CD14-positive monocyte (primary cell): Measurements from ENCODE around the gene ARL14EP. TPM values are rescaled to one million over a fixed set of nuclear protein-coding genes. Genes with fewer than 3 reads are reported as not detected.

Experiments
- DNase-seq, 3 donors: peaks; one replicate each; pipeline ENCODE4 v3.0.0-alpha.2; 2011 to 2022
- H2AFZ ChIP-seq: 2 replicates; pipeline ENCODE4 v1.6.0; 2012; ENCODE audit warnings: mild to moderate bottlenecking, low read depth, low read length, inconsistent platforms; ENCODE audit not compliant: insufficient read depth, poor library complexity, severe bottlenecking
- H3K27ac ChIP-seq, 2 donors: 1 replicate in 1 of 2; 2 replicates in 1 of 2; pipeline ENCODE4 v1.5.1; 2012 to 2013; ENCODE audit warnings: low read length in 2 of 2, control low read depth in 1 of 2, inconsistent platforms in 1 of 2, low read depth in 1 of 2, mild to moderate bottlenecking in 1 of 2
- H3K27me3 ChIP-seq, 2 donors: one replicate each; pipeline versions ENCODE4 v1.6.0 to v1.6.1; 2011 to 2013; ENCODE audit warnings: low read length in 2 of 2; ENCODE audit not compliant: control insufficient read depth in 2 of 2, insufficient read depth in 2 of 2
- H3K36me3 ChIP-seq, 2 donors: replicated peaks in 1 of 2; 1 replicate in 1 of 2; 2 replicates in 1 of 2; pipeline versions ENCODE4 v1.5.1 to v1.6.1; 2012 to 2013; ENCODE audit warnings: low read length in 2 of 2, control low read depth in 1 of 2, inconsistent platforms in 1 of 2, mild to moderate bottlenecking in 1 of 2; ENCODE audit not compliant: insufficient read depth in 2 of 2, control insufficient read depth in 1 of 2
- H3K4me1 ChIP-seq, 2 donors: 1 replicate in 1 of 2; 2 replicates in 1 of 2; pipeline versions ENCODE4 v1.5.1 to v1.6.1; 2012 to 2013; ENCODE audit warnings: low read length in 2 of 2, control low read depth in 1 of 2, inconsistent platforms in 1 of 2, mild to moderate bottlenecking in 1 of 2, moderate library complexity in 1 of 2; ENCODE audit not compliant: insufficient read depth in 2 of 2, control insufficient read depth in 1 of 2
- H3K4me2 ChIP-seq: replicated peaks from 2 replicates; pipeline ENCODE3; 2012; ENCODE audit warnings: low read length, moderate library complexity, mild to moderate bottlenecking; ENCODE audit not compliant: poor library complexity, severe bottlenecking; ENCODE audit errors: extremely low read depth
- H3K4me3 ChIP-seq, 3 experiments: fragments of 200-600 bp in 1 of 3; sonication (generic) in 1 of 3; replicated peaks in 1 of 3; 1 replicate in 2 of 3; 2 replicates in 1 of 3; pipeline ENCODE4 v1.5.1; 2011 to 2013; ENCODE audit warnings: low read length in 3 of 3, mild to moderate bottlenecking in 3 of 3, control low read depth in 2 of 3, low read depth in 2 of 3, inconsistent platforms in 1 of 3, moderate library complexity in 1 of 3
- H3K79me2 ChIP-seq: 2 replicates; pipeline ENCODE4 v1.6.0; 2012; ENCODE audit warnings: mild to moderate bottlenecking, control low read depth, inconsistent platforms, low read length, moderate library complexity; ENCODE audit not compliant: insufficient read depth
- H3K9ac ChIP-seq: 2 replicates; pipeline ENCODE4 v1.6.0; 2017; ENCODE audit warnings: low read length, mild to moderate bottlenecking; ENCODE audit not compliant: insufficient read depth, poor library complexity, severe bottlenecking
- H3K9me3 ChIP-seq, 2 donors: replicated peaks in 1 of 2; 1 replicate in 1 of 2; 2 replicates in 1 of 2; pipeline versions ENCODE4 v1.5.1 to v1.6.1; 2012 to 2013; ENCODE audit warnings: low read length in 2 of 2, control low read depth in 1 of 2; ENCODE audit not compliant: control insufficient read depth in 1 of 2, insufficient read depth in 1 of 2
- H4K20me1 ChIP-seq: 2 replicates; pipeline ENCODE4 v1.6.0; 2012; ENCODE audit warnings: mild to moderate bottlenecking, low read length, control low read depth, moderate library complexity; ENCODE audit not compliant: insufficient read depth
- H3K27ac Mint-ChIP-seq, 7 donors: one replicate each; pipeline ENCODE4 v1.8.0; 2020; ENCODE audit warnings: mild to moderate bottlenecking in 7 of 7, mixed read lengths in 7 of 7, moderate library complexity in 6 of 7, inconsistent platforms in 2 of 7
- H3K27me3 Mint-ChIP-seq, 3 donors: one replicate each; pipeline ENCODE4 v1.8.0; 2021 to 2022; ENCODE audit warnings: low read depth in 3 of 3, mild to moderate bottlenecking in 3 of 3, mixed read lengths in 3 of 3, moderate library complexity in 3 of 3, inconsistent platforms in 1 of 3
- H3K36me3 Mint-ChIP-seq, 2 donors: one replicate each; pipeline ENCODE4 v1.8.0; 2020; ENCODE audit warnings: mixed read lengths in 2 of 2, inconsistent platforms in 1 of 2, mild to moderate bottlenecking in 1 of 2
- H3K4me1 Mint-ChIP-seq: one replicate; pipeline ENCODE4 v1.8.0; 2020; ENCODE audit warnings: mild to moderate bottlenecking, mixed read lengths
- H3K4me3 Mint-ChIP-seq, 2 donors: one replicate each; pipeline ENCODE4 v1.8.0; 2020; ENCODE audit warnings: mild to moderate bottlenecking in 2 of 2, mixed read lengths in 2 of 2, moderate library complexity in 1 of 2
- H3K9me3 Mint-ChIP-seq, 7 donors: one replicate each; pipeline ENCODE4 v1.8.0; 2020 to 2022; ENCODE audit warnings: mixed read lengths in 7 of 7, mild to moderate bottlenecking in 6 of 7, moderate library complexity in 6 of 7, inconsistent platforms in 2 of 7
- CTCF ChIP-seq: fragments of 200-600 bp; IDR thresholded peaks from one replicate; pipeline ENCODE4 v1.8.0; 2022; ENCODE audit warnings: antibody characterized with exemption, mild to moderate bottlenecking
- WGBS: methylation state at CpG from one replicate; pipeline ENCODE4 v1.1.5; 2013; ENCODE audit warnings: missing lambda C conversion rate; ENCODE audit not compliant: insufficient coverage; 5-methylcytosine and 5-hydroxymethylcytosine counted together
- intact Hi-C, 2 donors: fragments of 100-400 bp; cut with micrococcal nuclease; formaldehyde crosslinking; loops; one replicate each; pipeline versions ENCODE4 v1.15.0 to v1.15.1; 2023
- polyA plus RNA-seq, 3 donors: library from polyadenylated mRNA; depleted of rRNA in 1 of 3; unstranded in 2 of 3; stranded (reverse) in 1 of 3; fragments of 300-500 nt in 2 of 3; fragments of >200 nt in 1 of 3; fragmentation: Illumina TruSeq in 2 of 3; gene quantifications; 1 replicate in 2 of 3; 2 replicates in 1 of 3; pipeline ENCODE4 v1.2.3, GENCODE V29; 2012 to 2021

The ARL14EP gene
- polyA plus RNA-seq, 3 donors = 9.9 to 32.2 (median 21.2) TPM

GRCh38 chr11:30364837-30365482 lies 42.1 kb downstream of the ARL14EP start:
- Histone ChIP-seq H2AFZ (no peak overlapping the region), H3K27me3 (no peaks in the 10 kb centered on the region), H3K4me2 (no peak overlapping the region), H3K4me3 (no peak overlapping the region), H3K79me2 (no peaks in the 10 kb centered on the region), H4K20me1 (no peaks in the 10 kb centered on the region), H3K27ac (no peak overlapping the region), H3K9me3 (peaks cover 0 to 4% of the 10 kb centered on the region in 2 donors), H3K36me3 (no peaks in the 10 kb centered on the region), H3K4me1 (no peaks in the 10 kb centered on the region), H3K9ac (no peak overlapping the region)
- Mint-ChIP-seq H3K4me1 (no peaks in the 10 kb centered on the region), H3K27me3 (no peaks in the 10 kb centered on the region), H3K4me3 (no peak overlapping the region), H3K27ac (no peak overlapping the region), H3K9me3 (peaks cover 0 to 7% (median 4%) of the 10 kb centered on the region in 7 donors), H3K36me3 (no peaks in the 10 kb centered on the region)
- intact Hi-C loops = no loop called here
- no CpG with 5 or more reads among the region's 9 CpGs for WGBS
- TF ChIP-seq CTCF = no peak
- DNase-seq = no peak

GRCh38 chr11:30365793-30366517 lies 43.1 kb downstream of the ARL14EP start:
- H3K27ac Mint-ChIP-seq = no peak overlapping the region
- H3K4me1 Mint-ChIP-seq = no peaks in the 10 kb centered on the region
- Histone ChIP-seq H3K27ac (no peak overlapping the region), H3K79me2 (no peaks in the 10 kb centered on the region), H3K9ac (no peak overlapping the region), H3K4me1 (no peaks in the 10 kb centered on the region), H3K9me3 (peaks cover 0 to 4% of the 10 kb centered on the region in 2 donors), H3K4me2 (no peak overlapping the region), H4K20me1 (no peaks in the 10 kb centered on the region), H3K4me3 (no peak overlapping the region), H3K27me3 (no peaks in the 10 kb centered on the region), H3K36me3 (no peaks in the 10 kb centered on the region), H2AFZ (no peak overlapping the region)
- H3K9me3 Mint-ChIP-seq = peaks cover 0 to 8% (median 4%) of the 10 kb centered on the region in 7 donors
- DNase-seq = no peak
- no peaks in the 10 kb centered on the region for H3K36me3 Mint-ChIP-seq
- WGBS = 100% methylated on average over 3 of the region's 3 CpGs
- TF ChIP-seq CTCF = no peak
- H3K27me3 Mint-ChIP-seq = no peaks in the 10 kb centered on the region
- no peak overlapping the region for H3K4me3 Mint-ChIP-seq
- intact Hi-C loops = no loop called here
